ENCODE results near the gene DERL2.

- TF ChIP-seq YY1 (IDR thresholded peaks at IDR 0.05; ENCODE audit: insufficient read depth, insufficient read length) (no peak), ZNF274 (IDR thresholded peaks at IDR 0.05; ENCODE audit: low read depth, low read length) (no peak)
Observed at GRCh38 chr17:5437721-5438317, 48.2 kb downstream of the DERL2 start.
